Sigmoid colon (tissue), 7 donors: Measurements from ENCODE around the gene CEP57L1. TPM values are rescaled to one million over a fixed set of nuclear protein-coding genes. Genes with fewer than 3 reads are reported as not detected.
A peak's percentile ranks its signal among the peaks of the same experiment; 100 is the strongest.

Experiments used
- DNase-seq: peaks from one replicate; pipeline ENCODE4 v3.0.0-alpha.2; 2019
- H3K27ac ChIP-seq, 4 donors: fragments of 200-600 bp; sonication (generic); one replicate each; pipeline ENCODE4 v1.5.1; 2016 to 2019; ENCODE audit warnings: mild to moderate bottlenecking in 1 of 4
- H3K27me3 ChIP-seq, 3 donors: fragments of 200-600 bp; sonication (generic); one replicate each; pipeline ENCODE4 v1.5.1; 2019; ENCODE audit warnings: mild to moderate bottlenecking in 1 of 3
- H3K36me3 ChIP-seq, 4 donors: fragments of 200-600 bp; sonication (generic); one replicate each; pipeline ENCODE4 v1.5.1; 2016 to 2019
- H3K4me1 ChIP-seq, 4 donors: fragments of 200-600 bp; sonication (generic); one replicate each; pipeline ENCODE4 v1.5.1; 2017 to 2019
- H3K4me3 ChIP-seq, 4 donors: fragments of 200-600 bp; sonication (generic); one replicate each; pipeline ENCODE4 v1.5.1; 2017 to 2019; ENCODE audit warnings: mild to moderate bottlenecking in 2 of 4, moderate library complexity in 1 of 4
- H3K9me3 ChIP-seq, 4 donors: fragments of 200-600 bp in 3 of 4; sonication (generic) in 3 of 4; one replicate each; pipeline versions ENCODE4 v1.5.1 to v1.6.1; 2013 to 2019
- EP300 ChIP-seq, 4 donors: sonication (generic); formaldehyde crosslinking; IDR thresholded peaks; one replicate each; pipeline ENCODE4 v1.6.1; 2017; ENCODE audit warnings: antibody characterized with exemption in 4 of 4
- POLR2A ChIP-seq, 2 donors: fragments of 450-650 bp; IDR thresholded peaks; one replicate each; pipeline ENCODE4 v1.6.1; 2016; ENCODE audit warnings: antibody characterized with exemption in 2 of 2, mild to moderate bottlenecking in 2 of 2, moderate library complexity in 2 of 2
- POLR2AphosphoS5 ChIP-seq, 4 donors: sonication (generic); formaldehyde crosslinking; IDR thresholded peaks; one replicate each; pipeline ENCODE4 v1.6.1; 2017; ENCODE audit warnings: antibody characterized with exemption in 4 of 4
- WGBS, 2 donors: extraction: QIAGEN DNeasy Blood & Tissue Kit; methylation state at CpG; one replicate each; pipeline ENCODE4 v1.1.7; 2013; 5-methylcytosine and 5-hydroxymethylcytosine counted together
- intact Hi-C: fragments of 100-400 bp; cut with DNase I; formaldehyde crosslinking; loops from one replicate; pipeline ENCODE4 v1.15.1; 2023
- polyA plus RNA-seq, 3 donors: library from polyadenylated mRNA; stranded (reverse); fragments of 200-250 nt; gene quantifications; one replicate each; pipeline ENCODE4 v1.2.3, GENCODE V29; 2013
- total RNA-seq, 4 donors: library from RNA; depleted of rRNA; stranded (reverse); fragments of >200 nt; gene quantifications; one replicate each; pipeline ENCODE4 v1.1.0, GENCODE V29; 2016
- TF ChIP-seq, protein P1 (sequence below), 4 experiments: fragments of 450-650 bp in 3 of 4; fragments of 200-600 bp in 1 of 4; IDR thresholded peaks; one replicate each; pipeline ENCODE4 v1.5.1; 2016 to 2019; ENCODE audit warnings: antibody characterized with exemption in 4 of 4, mild to moderate bottlenecking in 3 of 4, moderate library complexity in 2 of 4
- donor health status: healthy with polysubstance abuse.
- donor health status: Bipolar disorder and iron deficiency.
- donor health status: healthy.

CEP57L1 gene
- total and polyA plus RNA-seq, 7 donors: 5.4 to 21.0 (median 12.6) TPM

DNA sequence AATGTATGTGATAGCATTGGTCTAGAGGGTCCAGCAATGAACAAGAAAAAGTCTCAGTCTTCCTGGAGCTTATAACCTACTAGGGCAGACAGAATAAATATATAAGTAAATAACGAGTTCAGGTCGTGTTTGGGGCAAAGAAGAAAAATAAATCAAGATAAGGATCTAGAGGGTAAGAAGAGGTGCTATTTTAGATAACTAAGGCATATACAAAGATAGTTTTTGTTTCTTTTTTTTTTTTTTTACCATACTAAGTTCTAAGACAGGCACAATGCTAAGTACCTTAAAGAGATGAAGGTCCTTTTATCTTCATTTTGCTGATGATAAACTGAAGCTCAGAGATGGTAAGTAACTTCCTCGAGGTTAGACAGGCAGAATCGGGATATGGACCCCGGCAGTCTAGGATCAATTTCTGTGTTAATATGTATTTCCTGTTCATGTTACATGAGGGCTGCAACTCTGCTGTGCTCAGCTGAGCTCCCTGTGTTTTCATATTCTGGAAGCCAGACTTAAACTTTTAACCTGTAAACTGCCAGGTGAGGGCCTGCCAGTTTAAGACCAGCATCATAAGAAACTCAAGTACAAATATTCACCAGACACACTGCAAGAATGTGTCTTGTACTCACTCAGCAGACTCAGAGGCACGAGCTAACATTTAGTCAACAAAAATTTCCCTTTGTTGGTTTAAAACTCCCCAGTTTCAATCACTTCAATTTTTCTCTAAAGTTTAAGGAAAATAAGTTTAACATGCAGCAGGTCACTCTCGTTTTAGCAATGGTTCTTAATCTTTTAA lies 24.0 kb upstream of the CEP57L1 start:
- no peaks in the 10 kb centered on the region for H3K9me3 ChIP-seq
- peaks cover 0 to 42% (median 10%) of the 10 kb centered on the region in 4 donors for H3K4me1 ChIP-seq
- 11 to 42% methylated on average over 7 of the region's 7 CpGs for WGBS, 2 donors
- H3K4me3 ChIP-seq: no peak overlapping the region
- no peaks in the 10 kb centered on the region for H3K36me3 ChIP-seq
- intact Hi-C loops: loop anchor here (5.0 to 10.0 kb wide), 5 partner anchors 124 to 287 kb away; no protein-coding TSS in a partner anchor
- no peaks in the 10 kb centered on the region for H3K27me3 ChIP-seq
- no peak for DNase-seq
- H3K27ac ChIP-seq: no peak overlapping the region
- no peak for TF ChIP-seq POLR2AphosphoS5 (IDR thresholded peaks at IDR 0.05)
- TF ChIP-seq POLR2A (IDR thresholded peaks at IDR 0.05): no peak
- TF ChIP-seq, protein P1, sequence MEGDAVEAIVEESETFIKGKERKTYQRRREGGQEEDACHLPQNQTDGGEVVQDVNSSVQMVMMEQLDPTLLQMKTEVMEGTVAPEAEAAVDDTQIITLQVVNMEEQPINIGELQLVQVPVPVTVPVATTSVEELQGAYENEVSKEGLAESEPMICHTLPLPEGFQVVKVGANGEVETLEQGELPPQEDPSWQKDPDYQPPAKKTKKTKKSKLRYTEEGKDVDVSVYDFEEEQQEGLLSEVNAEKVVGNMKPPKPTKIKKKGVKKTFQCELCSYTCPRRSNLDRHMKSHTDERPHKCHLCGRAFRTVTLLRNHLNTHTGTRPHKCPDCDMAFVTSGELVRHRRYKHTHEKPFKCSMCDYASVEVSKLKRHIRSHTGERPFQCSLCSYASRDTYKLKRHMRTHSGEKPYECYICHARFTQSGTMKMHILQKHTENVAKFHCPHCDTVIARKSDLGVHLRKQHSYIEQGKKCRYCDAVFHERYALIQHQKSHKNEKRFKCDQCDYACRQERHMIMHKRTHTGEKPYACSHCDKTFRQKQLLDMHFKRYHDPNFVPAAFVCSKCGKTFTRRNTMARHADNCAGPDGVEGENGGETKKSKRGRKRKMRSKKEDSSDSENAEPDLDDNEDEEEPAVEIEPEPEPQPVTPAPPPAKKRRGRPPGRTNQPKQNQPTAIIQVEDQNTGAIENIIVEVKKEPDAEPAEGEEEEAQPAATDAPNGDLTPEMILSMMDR (IDR thresholded peaks at IDR 0.05): no peak
- no peak for TF ChIP-seq EP300 (IDR thresholded peaks at IDR 0.05)

DNA sequence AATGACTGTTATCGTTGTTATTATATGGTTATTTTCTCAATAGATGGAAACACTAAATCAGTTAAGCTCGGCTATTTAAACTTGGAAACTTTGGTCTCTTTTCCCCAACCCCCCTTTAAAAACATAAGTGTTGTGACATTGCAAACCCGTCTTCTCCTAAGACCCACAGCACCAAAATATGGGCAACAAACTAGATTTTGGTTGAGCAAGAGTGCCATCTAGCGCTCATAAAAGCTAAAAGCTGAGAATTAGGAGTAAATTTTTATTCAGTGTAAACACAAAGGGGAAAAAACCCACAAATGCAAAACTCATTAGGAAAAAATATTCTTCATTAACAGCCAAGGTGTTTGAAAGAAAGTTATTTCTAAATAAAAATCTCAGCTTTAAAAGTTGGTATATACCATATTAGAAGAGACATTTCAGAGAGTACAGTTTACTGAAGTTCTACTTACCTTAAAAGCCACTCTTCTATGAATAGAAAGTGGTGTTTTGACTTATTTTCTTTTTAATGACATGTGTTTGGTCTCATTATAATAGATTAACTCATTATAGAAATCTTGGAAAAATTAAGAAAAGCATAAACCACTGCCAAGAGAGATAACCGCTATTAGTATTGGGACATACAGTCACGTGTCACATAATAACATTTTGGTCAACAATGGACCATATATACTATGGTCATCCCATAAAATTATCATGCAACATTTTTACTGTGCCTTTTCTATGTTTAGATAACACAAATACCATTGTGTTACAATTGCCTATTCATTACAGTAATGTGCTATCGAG lies 21.8 kb upstream of the CEP57L1 start:
- no peak overlapping the region for H3K4me3 ChIP-seq
- DNase-seq: no peak
- no peaks in the 10 kb centered on the region for H3K27me3 ChIP-seq
- H3K9me3 ChIP-seq: no peaks in the 10 kb centered on the region
- intact Hi-C loops: loop anchor here (2.0 to 10.0 kb wide), 7 partner anchors 65 to 531 kb away; no protein-coding TSS in a partner anchor
- no peaks in the 10 kb centered on the region for H3K36me3 ChIP-seq
- WGBS, 2 donors: 29 to 45% methylated on average over 7 of the region's 7 CpGs
- H3K27ac ChIP-seq: peak overlapping the region in 1 of 4 donors; percentile 8
- H3K4me1 ChIP-seq: peaks cover 0 to 48% (median 19%) of the 10 kb centered on the region in 4 donors
- TF ChIP-seq POLR2AphosphoS5 (IDR thresholded peaks at IDR 0.05) (no peak), EP300 (IDR thresholded peaks at IDR 0.05) (peak in 1 of 4 donors; percentile 16), POLR2A (IDR thresholded peaks at IDR 0.05) (no peak)
- TF ChIP-seq, protein P1 (IDR thresholded peaks at IDR 0.05): peak; percentile 45 to 63 (median 56)

DNA sequence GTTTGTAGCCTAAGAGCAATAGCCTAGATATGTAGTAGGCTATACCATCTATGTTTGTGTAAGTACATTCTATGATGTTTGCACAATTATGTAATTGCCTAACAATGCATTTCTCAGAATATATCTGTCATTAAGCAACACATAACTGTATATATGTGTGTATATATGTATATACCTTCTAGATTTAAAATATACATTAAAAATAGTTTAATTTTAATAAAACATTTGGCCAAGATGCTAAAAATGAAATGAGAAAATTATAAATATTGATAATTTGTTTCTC lies 21.2 kb upstream of the CEP57L1 start:
- Histone ChIP-seq H3K36me3 (no peaks in the 10 kb centered on the region), H3K27me3 (no peaks in the 10 kb centered on the region), H3K4me1 (peaks cover 0 to 54% (median 22%) of the 10 kb centered on the region in 4 donors), H3K4me3 (no peak overlapping the region), H3K27ac (no peak overlapping the region), H3K9me3 (no peaks in the 10 kb centered on the region)
- intact Hi-C loops: loop anchor here (5.0 to 10.0 kb wide), 5 partner anchors 127 to 289 kb away; no protein-coding TSS in a partner anchor
- TF ChIP-seq EP300 (IDR thresholded peaks at IDR 0.05) (no peak), POLR2A (IDR thresholded peaks at IDR 0.05) (no peak), POLR2AphosphoS5 (IDR thresholded peaks at IDR 0.05) (no peak)
- TF ChIP-seq, protein P1 (IDR thresholded peaks at IDR 0.05): no peak
- DNase-seq: no peak

DNA sequence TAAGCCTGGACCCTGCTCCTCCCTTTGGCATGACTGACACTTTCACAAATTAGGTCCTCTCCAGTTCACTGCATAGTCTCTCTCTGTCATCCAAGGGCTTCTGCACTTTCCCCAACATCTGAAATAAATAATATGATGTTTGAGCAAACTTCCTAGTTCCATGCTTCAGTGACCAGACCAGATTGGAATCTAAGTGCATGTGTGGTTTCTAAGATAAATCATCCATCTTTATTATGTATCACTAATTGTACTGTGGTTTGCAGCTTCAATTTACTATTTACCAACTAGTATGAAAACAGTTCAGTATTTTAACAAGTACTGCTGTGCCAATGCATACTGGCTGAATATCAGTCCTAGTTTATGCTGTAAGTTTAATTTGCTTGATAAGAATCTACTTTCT lies 19.4 kb upstream of the CEP57L1 start:
- no peaks in the 10 kb centered on the region for H3K36me3 ChIP-seq
- H3K27ac ChIP-seq: no peak overlapping the region
- TF ChIP-seq POLR2A (IDR thresholded peaks at IDR 0.05) (no peak), EP300 (IDR thresholded peaks at IDR 0.05) (no peak), POLR2AphosphoS5 (IDR thresholded peaks at IDR 0.05) (no peak)
- TF ChIP-seq, protein P1 (IDR thresholded peaks at IDR 0.05): no peak
- intact Hi-C loops: loop anchor here (5.0 to 10.0 kb wide), 2 partner anchors 291 to 519 kb away; no protein-coding TSS in a partner anchor
- no peak for DNase-seq
- no peak overlapping the region for H3K4me3 ChIP-seq
- H3K9me3 ChIP-seq: no peaks in the 10 kb centered on the region
- H3K4me1 ChIP-seq: peaks cover 0 to 72% (median 38%) of the 10 kb centered on the region in 4 donors
- H3K27me3 ChIP-seq: no peaks in the 10 kb centered on the region
